ENCODE results near the gene SNX3. TPM values are rescaled to one million over a fixed set of nuclear protein-coding genes. Genes with fewer than 3 reads are reported as not detected.

The SNX3 gene
- total RNA-seq (2021), result 76.7 and 80.7 TPM in 2 replicates
- long read RNA-seq, transcript SNX3-201 (4 exons, 1,755 nt), result major isoform, 47 of 49 reads
- long read RNA-seq, partial matches to known transcripts, result 1 of 49 reads
- long read RNA-seq, other reads (novel, unspliced or antisense), result 0 of 49 reads

DNA sequence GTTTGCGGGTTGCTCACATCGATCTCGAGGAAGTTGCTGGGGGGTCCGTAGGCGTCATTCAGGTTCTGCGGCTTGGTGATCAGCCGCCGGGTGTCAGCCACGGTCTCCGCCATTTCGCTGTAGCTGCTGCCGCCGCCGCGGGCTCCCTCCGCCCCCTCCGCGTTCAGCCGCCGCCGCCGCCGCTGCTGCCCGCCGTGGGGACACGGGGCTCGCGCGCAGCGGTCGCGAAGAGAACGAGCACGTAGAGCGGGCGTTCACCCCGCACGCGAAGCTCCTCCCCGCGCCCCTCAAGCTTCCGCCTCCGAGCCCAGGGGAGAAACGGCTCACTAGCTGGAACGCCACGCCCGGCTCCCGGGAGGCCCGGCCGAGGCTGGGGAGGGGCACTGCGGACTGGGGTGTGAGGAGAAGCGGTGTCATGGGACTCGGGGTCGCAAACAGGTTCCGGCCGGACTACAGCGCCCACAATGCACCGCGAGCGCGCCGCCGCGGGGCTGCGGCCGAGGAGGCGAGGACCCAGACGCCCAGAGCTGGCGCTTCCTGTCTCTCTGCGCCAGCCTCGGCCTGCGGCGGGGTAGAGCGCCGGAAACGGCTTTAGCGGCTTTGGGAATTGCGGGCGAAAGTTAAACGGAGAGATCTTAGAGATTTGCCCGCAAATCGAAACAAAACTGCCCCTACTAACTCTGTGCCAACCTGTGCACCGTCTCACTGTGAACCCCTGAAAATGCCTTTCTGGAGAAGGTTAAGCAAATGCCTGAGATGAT lies at the start of gene SNX3:
Gene SNX3, minus strand, starts transcription at position 232 of the 761 bp plus-strand sequence. Its CDS starts 119 bp downstream, at position 113.
- Histone ChIP-seq H3K27ac (ENCODE audit: insufficient read length, low read depth, low read length) (peak within 1 kb of the TSS; percentile 77), H3K9ac (ENCODE audit: extremely low read depth, insufficient read length, low read length) (peak within 1 kb of the TSS; percentile 90), H3K4ac (ENCODE audit: low read depth, low read length) (no peak within 1 kb of the TSS), H3K79me2 (ENCODE audit: insufficient read depth, low read length) (no peaks in the 10 kb centered on the region; the same call in 1 of the 2 replicates), H3K23ac (ENCODE audit: insufficient read length, low read depth, low read length) (no peak within 1 kb of the TSS), H2AK5ac (ENCODE audit: insufficient read length, low read length) (no peak within 1 kb of the TSS), H3K23me2 (ENCODE audit: insufficient read length, low read depth, low read length, poor library complexity, severe bottlenecking) (peaks cover 11% of the 10 kb centered on the region), H3K56ac (ENCODE audit: insufficient read length, low read depth, low read length) (no peak within 1 kb of the TSS), H3K9me3 (ENCODE audit: control insufficient read depth, low read depth, low read length) (no peaks in the 10 kb centered on the region), H2BK12ac (ENCODE audit: insufficient read length, low read depth, low read length) (peak within 1 kb of the TSS; percentile 76), H4K5ac (ENCODE audit: insufficient read length, low read depth, low read length) (no peak within 1 kb of the TSS), H2BK120ac (ENCODE audit: low read depth, low read length, poor library complexity, severe bottlenecking) (no peak within 1 kb of the TSS), H3K18ac (ENCODE audit: insufficient read length, low read depth, low read length) (peak within 1 kb of the TSS; percentile 84), H2BK15ac (ENCODE audit: low read depth, low read length) (no peak within 1 kb of the TSS), H4K8ac (replicated peaks; ENCODE audit: insufficient read length, low read depth, low read length) (no peak within 1 kb of the TSS), H2AFZ (ENCODE audit: low read length) (peak within 1 kb of the TSS; percentile 96), H3K4me1 (ENCODE audit: insufficient read depth, low read length) (no peaks in the 10 kb centered on the region; the same call in 1 of the 2 replicates), H2BK20ac (ENCODE audit: low read depth, low read length, poor library complexity, severe bottlenecking) (no peak within 1 kb of the TSS), H3T11ph (ENCODE audit: low read length) (no peak within 1 kb of the TSS), H4K20me1 (ENCODE audit: control insufficient read depth, insufficient read depth, insufficient read length) (no peaks in the 10 kb centered on the region), H3K4me2 (ENCODE audit: insufficient read depth, insufficient read length, low read length) (peak within 1 kb of the TSS; percentile 95), H3K14ac (ENCODE audit: insufficient read depth, low read length) (peak within 1 kb of the TSS; percentile 91), H2BK5ac (ENCODE audit: insufficient read length, low read length) (no peak within 1 kb of the TSS), H4K91ac (ENCODE audit: insufficient read length, low read depth, low read length) (no peak within 1 kb of the TSS), H3K27me3 (ENCODE audit: insufficient read depth, low read length) (no peaks in the 10 kb centered on the region), H3K79me1 (ENCODE audit: insufficient read depth, low read depth, low read length, poor library complexity, severe bottlenecking) (no peaks in the 10 kb centered on the region)
- DNase-seq, result peak; percentile 98
- no peaks in the 10 kb centered on the region; a peak in 1 of 5 replicates for H3K9me3 Mint-ChIP-seq
- H3K36me3 Mint-ChIP-seq (ENCODE audit: insufficient read depth in 1 of 3, low read depth in 3 of 3), result peaks cover 0 to 4% (median 0%) of the 10 kb centered on the region in 3 experiments; a peak in 2 of 7 replicates
- no CpG with 5 or more reads among the region's 83 CpGs for WGBS (ENCODE audit: extremely low coverage, insufficient read length, low lambda C conversion rate)
- TF ChIP-seq, protein P1, sequence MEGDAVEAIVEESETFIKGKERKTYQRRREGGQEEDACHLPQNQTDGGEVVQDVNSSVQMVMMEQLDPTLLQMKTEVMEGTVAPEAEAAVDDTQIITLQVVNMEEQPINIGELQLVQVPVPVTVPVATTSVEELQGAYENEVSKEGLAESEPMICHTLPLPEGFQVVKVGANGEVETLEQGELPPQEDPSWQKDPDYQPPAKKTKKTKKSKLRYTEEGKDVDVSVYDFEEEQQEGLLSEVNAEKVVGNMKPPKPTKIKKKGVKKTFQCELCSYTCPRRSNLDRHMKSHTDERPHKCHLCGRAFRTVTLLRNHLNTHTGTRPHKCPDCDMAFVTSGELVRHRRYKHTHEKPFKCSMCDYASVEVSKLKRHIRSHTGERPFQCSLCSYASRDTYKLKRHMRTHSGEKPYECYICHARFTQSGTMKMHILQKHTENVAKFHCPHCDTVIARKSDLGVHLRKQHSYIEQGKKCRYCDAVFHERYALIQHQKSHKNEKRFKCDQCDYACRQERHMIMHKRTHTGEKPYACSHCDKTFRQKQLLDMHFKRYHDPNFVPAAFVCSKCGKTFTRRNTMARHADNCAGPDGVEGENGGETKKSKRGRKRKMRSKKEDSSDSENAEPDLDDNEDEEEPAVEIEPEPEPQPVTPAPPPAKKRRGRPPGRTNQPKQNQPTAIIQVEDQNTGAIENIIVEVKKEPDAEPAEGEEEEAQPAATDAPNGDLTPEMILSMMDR (conservative IDR thresholded peaks at IDR 0.05), result no peak; the same call in 2 of the 3 replicates
- H3K27ac Mint-ChIP-seq, result peak within 1 kb of the TSS; percentile 65 to 99 (median 98); a peak in 6 of 7 replicates
- peaks cover 3 to 4% of the 10 kb centered on the region in 2 experiments; a peak in 3 of 4 replicates for H3K4me1 Mint-ChIP-seq
- no peaks in the 10 kb centered on the region for H3K27me3 Mint-ChIP-seq (ENCODE audit: low read depth)
- H3K4me3 Mint-ChIP-seq, result peak within 1 kb of the TSS; percentile 79 to 82

Data from H9 (cell line).